ENCODE measurements around the gene IGFALS.

DNA sequence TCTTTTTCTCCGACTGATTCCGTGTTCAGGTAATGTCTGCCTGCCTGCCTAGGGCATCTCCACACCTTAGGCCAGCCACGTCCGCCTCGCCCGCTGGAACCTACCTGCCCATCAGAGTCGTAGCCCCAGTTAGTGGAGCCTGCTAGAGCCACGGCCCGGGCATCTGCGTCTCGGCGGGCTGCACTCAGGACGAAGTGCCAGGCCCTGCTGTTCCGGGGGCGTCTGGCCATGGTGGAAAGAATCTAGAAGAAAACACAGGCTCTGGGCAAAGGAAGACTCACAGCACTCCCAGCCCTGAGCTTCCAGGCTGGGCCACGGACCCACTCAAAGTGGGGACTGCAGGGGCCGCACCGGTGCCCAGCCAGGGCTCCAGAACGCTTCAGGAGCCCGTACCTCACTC, 12.3 kb downstream of the IGFALS start:
- TF ChIP-seq POLR2AphosphoS5 (IDR thresholded peaks at IDR 0.05) (no peak), POLR2A (IDR thresholded peaks at IDR 0.05) (no peak)

All from prostate gland (tissue), 1 donor.